ENCODE measurements around the gene C8G. TPM values are rescaled to one million over a fixed set of nuclear protein-coding genes. Genes with fewer than 3 reads are reported as not detected.

Gene C8G
- total RNA-seq, 1 donor from 2014 or later = 1.6 TPM

DNA sequence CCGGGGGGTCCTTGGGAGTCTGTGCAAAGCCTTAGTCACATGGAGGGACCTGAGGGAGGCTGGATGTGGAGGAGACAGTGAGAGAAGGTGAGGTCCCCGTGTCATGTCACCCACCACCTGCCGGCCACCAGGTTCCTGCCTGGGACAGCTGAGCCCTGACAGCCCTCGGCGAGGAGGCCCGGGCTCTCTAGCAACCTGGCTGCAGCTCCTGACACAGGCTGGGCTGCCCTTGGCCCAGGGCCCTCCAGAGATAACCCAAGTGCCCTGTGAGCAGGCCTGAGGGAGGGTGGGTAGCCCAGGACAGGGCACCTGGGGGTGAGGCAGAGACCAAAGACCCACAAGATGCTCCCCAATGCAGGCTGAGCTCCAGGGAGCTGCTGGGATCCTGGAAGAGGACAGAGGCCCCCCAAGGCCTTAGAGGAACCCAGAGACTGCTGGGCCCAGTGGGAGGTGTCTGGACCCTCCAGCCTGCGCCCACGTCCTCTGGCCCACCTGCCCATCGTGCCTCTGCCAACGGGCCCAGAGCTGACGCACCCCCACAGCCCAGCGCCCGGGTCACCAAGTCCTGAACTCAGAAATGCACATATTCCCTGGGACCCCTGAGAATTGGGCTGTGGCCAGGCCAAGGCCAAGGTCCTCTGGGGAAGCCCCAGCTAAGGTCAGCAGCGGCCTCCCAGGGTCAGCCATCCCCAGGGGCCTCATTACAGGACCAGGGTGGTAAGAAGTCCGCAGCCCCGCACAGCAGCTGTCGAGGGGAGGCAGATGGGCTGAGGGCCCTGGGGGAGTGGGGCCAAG lies 23.5 kb downstream of the C8G start:
- TF ChIP-seq, protein P1, sequence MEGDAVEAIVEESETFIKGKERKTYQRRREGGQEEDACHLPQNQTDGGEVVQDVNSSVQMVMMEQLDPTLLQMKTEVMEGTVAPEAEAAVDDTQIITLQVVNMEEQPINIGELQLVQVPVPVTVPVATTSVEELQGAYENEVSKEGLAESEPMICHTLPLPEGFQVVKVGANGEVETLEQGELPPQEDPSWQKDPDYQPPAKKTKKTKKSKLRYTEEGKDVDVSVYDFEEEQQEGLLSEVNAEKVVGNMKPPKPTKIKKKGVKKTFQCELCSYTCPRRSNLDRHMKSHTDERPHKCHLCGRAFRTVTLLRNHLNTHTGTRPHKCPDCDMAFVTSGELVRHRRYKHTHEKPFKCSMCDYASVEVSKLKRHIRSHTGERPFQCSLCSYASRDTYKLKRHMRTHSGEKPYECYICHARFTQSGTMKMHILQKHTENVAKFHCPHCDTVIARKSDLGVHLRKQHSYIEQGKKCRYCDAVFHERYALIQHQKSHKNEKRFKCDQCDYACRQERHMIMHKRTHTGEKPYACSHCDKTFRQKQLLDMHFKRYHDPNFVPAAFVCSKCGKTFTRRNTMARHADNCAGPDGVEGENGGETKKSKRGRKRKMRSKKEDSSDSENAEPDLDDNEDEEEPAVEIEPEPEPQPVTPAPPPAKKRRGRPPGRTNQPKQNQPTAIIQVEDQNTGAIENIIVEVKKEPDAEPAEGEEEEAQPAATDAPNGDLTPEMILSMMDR (IDR thresholded peaks at IDR 0.05; ENCODE audit: insufficient read depth, low read depth, low read length) = no peak
- TF ChIP-seq EZH2 (IDR thresholded peaks at IDR 0.05; ENCODE audit: insufficient read depth, low read length) = no peak
- H3K4me1 Mint-ChIP-seq (ENCODE audit: low read depth, unreplicated experiment) = no peaks in the 10 kb centered on the region
- no peaks in the 10 kb centered on the region for H3K9me3 Mint-ChIP-seq (ENCODE audit: unreplicated experiment)
- no peak overlapping the region for H3K4me3 Mint-ChIP-seq (ENCODE audit: unreplicated experiment)
- H3K4me1 ChIP-seq (ENCODE audit: insufficient read depth, low read length) = peaks cover 4% of the 10 kb centered on the region
- H3K36me3 Mint-ChIP-seq (ENCODE audit: low read depth, unreplicated experiment) = no peaks in the 10 kb centered on the region
- H3K79me2 ChIP-seq (ENCODE audit: insufficient read depth, low read length) = no peaks in the 10 kb centered on the region
- no peak overlapping the region for H3K4me2 ChIP-seq (ENCODE audit: low read length)
- no peak overlapping the region for H3K4me3 ChIP-seq (ENCODE audit: insufficient read depth, low read depth, low read length)
- H4K20me1 ChIP-seq (ENCODE audit: insufficient read depth, low read length) = no peaks in the 10 kb centered on the region
- no peak for DNase-seq (ENCODE audit: low read depth)
- no peak overlapping the region for H2AFZ ChIP-seq (ENCODE audit: low read depth, low read length)
- no peak for FAIRE-seq
- no peaks in the 10 kb centered on the region for H3K27me3 ChIP-seq (ENCODE audit: insufficient read depth, low read length)
- no peak overlapping the region for H3K27ac ChIP-seq (ENCODE audit: low read depth, low read length)
- H3K9me3 ChIP-seq (ENCODE audit: insufficient read depth, low read depth, low read length) = no peaks in the 10 kb centered on the region
- H3K27ac Mint-ChIP-seq (ENCODE audit: unreplicated experiment) = no peak overlapping the region
- H3K9ac ChIP-seq (ENCODE audit: low read length) = no peak overlapping the region
- H3K27me3 Mint-ChIP-seq (ENCODE audit: low read depth, unreplicated experiment) = peaks cover 9% of the 10 kb centered on the region
- no peaks in the 10 kb centered on the region for H3K36me3 ChIP-seq (ENCODE audit: insufficient read depth, low read length)

DNA sequence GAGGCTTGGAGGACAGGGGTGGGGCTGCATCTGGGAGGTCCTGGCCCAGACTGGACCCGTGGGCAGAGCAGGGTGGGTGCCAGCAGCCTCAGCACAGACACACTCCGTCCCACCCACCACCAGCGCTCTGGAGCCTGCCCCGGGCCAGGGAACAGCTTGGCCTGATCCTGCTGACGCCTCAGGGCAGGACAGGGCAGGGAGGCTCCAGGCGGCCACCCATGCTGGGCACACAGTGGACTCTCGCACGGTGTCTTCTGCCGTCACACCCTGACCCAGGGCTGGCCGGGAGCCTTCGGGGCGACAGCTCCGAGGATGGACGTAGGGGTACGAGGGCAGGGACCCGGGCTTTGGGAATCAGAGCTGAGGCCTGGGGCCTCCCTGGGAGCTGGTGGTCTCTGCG lies 24.1 kb downstream of the C8G start:
- H3K4me3 Mint-ChIP-seq (ENCODE audit: unreplicated experiment) = no peak overlapping the region
- no peak overlapping the region for H3K4me2 ChIP-seq (ENCODE audit: low read length)
- H3K9me3 Mint-ChIP-seq (ENCODE audit: unreplicated experiment) = no peaks in the 10 kb centered on the region
- no peaks in the 10 kb centered on the region for H3K27me3 ChIP-seq (ENCODE audit: insufficient read depth, low read length)
- H3K27ac Mint-ChIP-seq (ENCODE audit: unreplicated experiment) = no peak overlapping the region
- H3K27ac ChIP-seq (ENCODE audit: low read depth, low read length) = no peak overlapping the region
- no peaks in the 10 kb centered on the region for H4K20me1 ChIP-seq (ENCODE audit: insufficient read depth, low read length)
- H3K9ac ChIP-seq (ENCODE audit: low read length) = no peak overlapping the region
- TF ChIP-seq, protein P1 (IDR thresholded peaks at IDR 0.05; ENCODE audit: insufficient read depth, low read depth, low read length) = no peak
- TF ChIP-seq EZH2 (IDR thresholded peaks at IDR 0.05; ENCODE audit: insufficient read depth, low read length) = no peak
- FAIRE-seq = no peak
- H3K9me3 ChIP-seq (ENCODE audit: insufficient read depth, low read depth, low read length) = no peaks in the 10 kb centered on the region
- no peak for DNase-seq (ENCODE audit: low read depth)
- H3K79me2 ChIP-seq (ENCODE audit: insufficient read depth, low read length) = no peaks in the 10 kb centered on the region
- no peak overlapping the region for H2AFZ ChIP-seq (ENCODE audit: low read depth, low read length)
- H3K27me3 Mint-ChIP-seq (ENCODE audit: low read depth, unreplicated experiment) = peaks cover 9% of the 10 kb centered on the region
- no peaks in the 10 kb centered on the region for H3K4me1 Mint-ChIP-seq (ENCODE audit: low read depth, unreplicated experiment)
- H3K36me3 Mint-ChIP-seq (ENCODE audit: low read depth, unreplicated experiment) = no peaks in the 10 kb centered on the region
- H3K36me3 ChIP-seq (ENCODE audit: insufficient read depth, low read length) = no peaks in the 10 kb centered on the region
- H3K4me1 ChIP-seq (ENCODE audit: insufficient read depth, low read length) = peaks cover 4% of the 10 kb centered on the region
- H3K4me3 ChIP-seq (ENCODE audit: insufficient read depth, low read depth, low read length) = no peak overlapping the region

DNA sequence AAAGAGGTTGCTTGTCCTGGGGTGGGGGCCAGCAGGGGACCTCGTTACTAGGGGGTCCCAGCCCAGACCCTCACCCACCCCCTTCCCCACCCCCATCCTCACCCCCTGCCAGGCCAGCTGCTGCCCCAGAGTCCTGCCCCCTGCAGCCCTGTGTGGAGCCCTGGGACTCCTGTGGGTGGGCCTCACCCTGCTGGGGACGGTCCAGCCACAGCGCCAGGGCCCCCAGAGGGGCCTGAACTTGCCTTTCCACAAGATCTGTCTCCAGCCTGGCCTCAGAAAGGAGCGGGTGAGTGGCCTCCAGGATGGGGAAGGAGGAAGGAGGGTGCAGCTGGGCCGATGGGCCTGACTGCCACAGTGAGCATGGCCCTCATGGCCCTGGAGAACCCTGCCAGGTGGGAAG lies 24.7 kb downstream of the C8G start:
- Mint-ChIP-seq H3K9me3 (ENCODE audit: unreplicated experiment) (no peaks in the 10 kb centered on the region), H3K27ac (ENCODE audit: unreplicated experiment) (no peak overlapping the region), H3K27me3 (ENCODE audit: low read depth, unreplicated experiment) (peaks cover 7% of the 10 kb centered on the region), H3K4me1 (ENCODE audit: low read depth, unreplicated experiment) (no peaks in the 10 kb centered on the region), H3K4me3 (ENCODE audit: unreplicated experiment) (no peak overlapping the region), H3K36me3 (ENCODE audit: low read depth, unreplicated experiment) (no peaks in the 10 kb centered on the region)
- Histone ChIP-seq H3K27me3 (ENCODE audit: insufficient read depth, low read length) (no peaks in the 10 kb centered on the region), H3K79me2 (ENCODE audit: insufficient read depth, low read length) (no peaks in the 10 kb centered on the region), H3K27ac (ENCODE audit: low read depth, low read length) (no peak overlapping the region), H3K9ac (ENCODE audit: low read length) (no peak overlapping the region), H3K4me3 (ENCODE audit: insufficient read depth, low read depth, low read length) (no peak overlapping the region), H3K4me2 (ENCODE audit: low read length) (no peak overlapping the region), H4K20me1 (ENCODE audit: insufficient read depth, low read length) (no peaks in the 10 kb centered on the region), H3K4me1 (ENCODE audit: insufficient read depth, low read length) (peaks cover 4% of the 10 kb centered on the region), H3K9me3 (ENCODE audit: insufficient read depth, low read depth, low read length) (no peaks in the 10 kb centered on the region), H2AFZ (ENCODE audit: low read depth, low read length) (no peak overlapping the region), H3K36me3 (ENCODE audit: insufficient read depth, low read length) (no peaks in the 10 kb centered on the region)
- DNase-seq (ENCODE audit: low read depth) (no peak), FAIRE-seq (no peak)
- TF ChIP-seq, protein P1 (IDR thresholded peaks at IDR 0.05; ENCODE audit: insufficient read depth, low read depth, low read length) = no peak
- TF ChIP-seq EZH2 (IDR thresholded peaks at IDR 0.05; ENCODE audit: insufficient read depth, low read length) = no peak
